Upper lobe of left lung (tissue), 6 donors: ENCODE data around the gene COASY. TPM values are rescaled to one million over a fixed set of nuclear protein-coding genes. Genes with fewer than 3 reads are reported as not detected.

Experiments
- ATAC-seq, 2 donors: fragments of 200-7000 bp; cut with Tn5 transposase; one replicate each; pipeline ENCODE4 v1.9.1; 2022; ENCODE audit warnings: mild to moderate bottlenecking in 2 of 2, moderate library complexity in 2 of 2; ENCODE audit not compliant: low FRiP score in 2 of 2
- DNase-seq, 2 donors: peaks; one replicate each; pipeline ENCODE4 v3.0.0-alpha.2; 2019 to 2020
- H3K27ac ChIP-seq, 4 donors: fragments of 200-600 bp; sonication (generic); one replicate each; pipeline ENCODE4 v1.5.1; 2016 to 2019
- H3K27me3 ChIP-seq, 4 donors: fragments of 200-600 bp; sonication (generic); one replicate each; pipeline ENCODE4 v1.5.1; 2017 to 2019
- H3K36me3 ChIP-seq, 4 donors: fragments of 200-600 bp; sonication (generic); one replicate each; pipeline ENCODE4 v1.5.1; 2016 to 2019
- H3K4me1 ChIP-seq, 4 donors: fragments of 200-600 bp; sonication (generic); one replicate each; pipeline ENCODE4 v1.5.1; 2018 to 2019
- H3K4me3 ChIP-seq, 4 donors: fragments of 200-600 bp; sonication (generic); one replicate each; pipeline ENCODE4 v1.5.1; 2017 to 2019; ENCODE audit warnings: mild to moderate bottlenecking in 2 of 4, moderate library complexity in 1 of 4
- H3K9me3 ChIP-seq, 4 donors: fragments of 200-600 bp; sonication (generic); one replicate each; pipeline ENCODE4 v1.5.1; 2018 to 2019
- EP300 ChIP-seq, 4 donors: sonication (generic); formaldehyde crosslinking; IDR thresholded peaks; one replicate each; pipeline ENCODE4 v1.5.1; 2017; ENCODE audit warnings: antibody characterized with exemption in 4 of 4, control low read depth in 2 of 4
- POLR2A ChIP-seq, 4 donors: fragments of 450-650 bp; IDR thresholded peaks; one replicate each; pipeline ENCODE4 v1.5.1; 2016 to 2017; ENCODE audit warnings: antibody characterized with exemption in 4 of 4, mild to moderate bottlenecking in 2 of 4
- POLR2AphosphoS5 ChIP-seq, 2 donors: sonication (generic); formaldehyde crosslinking; IDR thresholded peaks; one replicate each; pipeline ENCODE4 v1.5.1; 2017; ENCODE audit warnings: antibody characterized with exemption in 2 of 2
- WGBS, 2 donors: methylation state at CpG; one replicate each; pipeline ENCODE4 v1.1.5; 2017 to 2018; 5-methylcytosine and 5-hydroxymethylcytosine counted together
- total RNA-seq, 6 donors: library from RNA; depleted of rRNA in 4 of 6; stranded (reverse); fragments of >200 nt in 4 of 6; gene quantifications; one replicate each; pipeline versions ENCODE4 v1.1.0 to v1.2.1, GENCODE V29; 2016 to 2021
- TF ChIP-seq, protein P1 (sequence below), 6 experiments: fragments of 450-650 bp in 4 of 6; fragments of 200-600 bp in 2 of 6; sonication (generic) in 2 of 6; IDR thresholded peaks; one replicate each; pipeline ENCODE4 v1.5.1; 2016 to 2019; ENCODE audit warnings: antibody characterized with exemption in 6 of 6
- donor health status: DM: no; HTN: no; CAD: no; lungs with moderate emphysema.
- donor health status: DM: no; HTN: yes; CAD: no; lungs with severe emphysema.

COASY gene
- total RNA-seq, 6 donors from 2014 or later: 34.7 to 71.1 (median 51.4) TPM

DNA sequence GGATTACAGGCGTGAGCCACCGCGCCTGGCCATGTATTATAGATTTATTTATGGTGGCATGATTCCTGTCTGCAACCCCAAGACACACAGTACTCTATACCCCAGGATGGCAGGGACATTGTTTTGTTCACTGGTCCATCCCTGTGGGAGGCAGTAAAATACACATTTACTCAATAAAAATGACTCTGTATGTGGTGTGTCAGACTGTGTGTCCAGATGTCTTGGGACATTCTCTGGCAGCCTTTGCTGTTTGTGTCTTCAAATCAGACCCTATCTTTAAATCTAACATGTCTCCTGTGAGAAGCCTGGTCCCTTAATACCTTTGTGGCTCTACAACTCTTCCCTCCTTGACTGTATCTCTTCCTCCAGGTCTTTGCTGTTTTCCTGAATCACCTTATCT lies 1.7 kb upstream of the COASY start:
- Histone ChIP-seq H3K36me3 (peaks cover 0 to 17% (median 11%) of the 10 kb centered on the region in 4 donors), H3K4me3 (no peak overlapping the region), H3K27ac (peak overlapping the region in 1 of 4 donors; percentile 48), H3K27me3 (no peaks in the 10 kb centered on the region), H3K9me3 (no peaks in the 10 kb centered on the region), H3K4me1 (peaks cover 34 to 56% (median 37%) of the 10 kb centered on the region in 4 donors)
- ATAC-seq (no peak), DNase-seq (no peak)
- TF ChIP-seq POLR2AphosphoS5 (IDR thresholded peaks at IDR 0.05): no peak
- TF ChIP-seq, protein P1, sequence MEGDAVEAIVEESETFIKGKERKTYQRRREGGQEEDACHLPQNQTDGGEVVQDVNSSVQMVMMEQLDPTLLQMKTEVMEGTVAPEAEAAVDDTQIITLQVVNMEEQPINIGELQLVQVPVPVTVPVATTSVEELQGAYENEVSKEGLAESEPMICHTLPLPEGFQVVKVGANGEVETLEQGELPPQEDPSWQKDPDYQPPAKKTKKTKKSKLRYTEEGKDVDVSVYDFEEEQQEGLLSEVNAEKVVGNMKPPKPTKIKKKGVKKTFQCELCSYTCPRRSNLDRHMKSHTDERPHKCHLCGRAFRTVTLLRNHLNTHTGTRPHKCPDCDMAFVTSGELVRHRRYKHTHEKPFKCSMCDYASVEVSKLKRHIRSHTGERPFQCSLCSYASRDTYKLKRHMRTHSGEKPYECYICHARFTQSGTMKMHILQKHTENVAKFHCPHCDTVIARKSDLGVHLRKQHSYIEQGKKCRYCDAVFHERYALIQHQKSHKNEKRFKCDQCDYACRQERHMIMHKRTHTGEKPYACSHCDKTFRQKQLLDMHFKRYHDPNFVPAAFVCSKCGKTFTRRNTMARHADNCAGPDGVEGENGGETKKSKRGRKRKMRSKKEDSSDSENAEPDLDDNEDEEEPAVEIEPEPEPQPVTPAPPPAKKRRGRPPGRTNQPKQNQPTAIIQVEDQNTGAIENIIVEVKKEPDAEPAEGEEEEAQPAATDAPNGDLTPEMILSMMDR (IDR thresholded peaks at IDR 0.05): no peak
- no peak for TF ChIP-seq POLR2A (IDR thresholded peaks at IDR 0.05)
- TF ChIP-seq EP300 (IDR thresholded peaks at IDR 0.05): no peak
- WGBS, 2 donors: 82 to 90% methylated on average over 3 of the region's 3 CpGs

DNA sequence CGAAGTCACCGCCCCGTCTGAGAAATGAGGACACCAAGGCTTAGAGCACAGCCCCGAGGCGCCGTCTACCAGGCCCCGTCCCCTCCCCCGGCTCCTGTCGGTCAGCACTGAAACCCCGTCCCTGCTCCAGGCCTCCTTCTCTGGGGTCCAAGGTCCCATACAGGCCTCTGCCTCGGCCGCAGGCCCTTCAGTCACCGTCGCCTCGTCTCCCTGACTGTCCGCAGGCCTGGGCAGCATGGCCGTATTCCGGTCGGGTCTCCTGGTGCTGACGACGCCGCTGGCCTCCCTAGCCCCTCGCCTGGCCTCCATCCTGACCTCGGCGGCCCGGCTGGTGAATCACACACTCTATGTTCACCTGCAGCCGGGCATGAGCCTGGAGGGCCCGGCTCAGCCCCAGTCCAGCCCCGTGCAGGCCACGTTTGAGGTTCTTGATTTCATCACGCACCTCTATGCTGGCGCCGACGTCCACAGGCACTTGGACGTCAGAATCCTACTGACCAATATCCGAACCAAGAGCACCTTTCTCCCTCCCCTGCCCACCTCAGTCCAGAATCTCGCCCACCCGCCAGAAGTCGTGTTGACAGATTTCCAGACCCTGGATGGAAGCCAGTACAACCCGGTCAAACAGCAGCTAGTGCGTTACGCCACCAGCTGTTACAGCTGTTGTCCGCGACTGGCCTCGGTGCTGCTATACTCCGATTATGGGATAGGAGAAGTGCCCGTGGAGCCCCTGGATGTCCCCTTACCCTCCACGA lies 617 bp downstream of the COASY start:
- Histone ChIP-seq H3K36me3 (peaks cover 0 to 26% (median 20%) of the 10 kb centered on the region in 4 donors), H3K9me3 (no peaks in the 10 kb centered on the region), H3K27ac (peak overlapping the region; percentile 85 to 90 (median 88)), H3K4me3 (peak overlapping the region; percentile 65 to 97 (median 74)), H3K4me1 (peaks cover 39 to 65% (median 43%) of the 10 kb centered on the region in 4 donors), H3K27me3 (no peaks in the 10 kb centered on the region)
- 1 to 11% methylated on average over 20 to 47 of the region's 48 CpGs for WGBS, 2 donors
- peak; percentile 1 to 2 for ATAC-seq
- peak; percentile 45 to 75 for DNase-seq
- no peak for TF ChIP-seq EP300 (IDR thresholded peaks at IDR 0.05)
- TF ChIP-seq POLR2A (IDR thresholded peaks at IDR 0.05): no peak
- TF ChIP-seq, protein P1 (IDR thresholded peaks at IDR 0.05): no peak
- no peak for TF ChIP-seq POLR2AphosphoS5 (IDR thresholded peaks at IDR 0.05)

DNA sequence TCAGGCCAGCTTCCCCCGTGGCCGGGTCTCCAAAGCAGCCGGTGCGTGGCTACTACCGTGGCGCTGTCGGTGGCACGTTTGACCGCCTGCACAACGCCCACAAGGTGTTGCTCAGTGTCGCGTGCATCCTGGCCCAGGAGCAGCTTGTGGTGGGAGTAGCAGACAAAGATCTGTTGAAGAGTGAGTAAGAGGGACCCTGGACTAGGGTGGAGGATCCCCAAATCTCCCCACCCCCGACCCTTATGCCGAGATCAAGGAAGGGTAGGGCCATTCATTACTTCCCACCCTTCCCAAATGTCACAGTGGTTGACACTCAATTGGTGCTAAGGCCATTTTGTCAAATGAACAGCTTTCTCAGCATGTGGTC lies 1.2 kb downstream of the COASY start:
- DNase-seq (no peak), ATAC-seq (no peak)
- Histone ChIP-seq H3K27ac (peak overlapping the region; percentile 85 to 90 (median 88)), H3K36me3 (peaks cover 0 to 26% (median 20%) of the 10 kb centered on the region in 4 donors), H3K4me1 (peaks cover 45 to 71% (median 49%) of the 10 kb centered on the region in 4 donors), H3K4me3 (peak overlapping the region; percentile 65 to 97 (median 74)), H3K27me3 (no peaks in the 10 kb centered on the region), H3K9me3 (no peaks in the 10 kb centered on the region)
- 75 to 92% methylated on average over 2 to 14 of the region's 14 CpGs for WGBS, 2 donors
- TF ChIP-seq, protein P1 (IDR thresholded peaks at IDR 0.05): no peak
- TF ChIP-seq POLR2AphosphoS5 (IDR thresholded peaks at IDR 0.05): no peak
- TF ChIP-seq POLR2A (IDR thresholded peaks at IDR 0.05): no peak
- TF ChIP-seq EP300 (IDR thresholded peaks at IDR 0.05): no peak

DNA sequence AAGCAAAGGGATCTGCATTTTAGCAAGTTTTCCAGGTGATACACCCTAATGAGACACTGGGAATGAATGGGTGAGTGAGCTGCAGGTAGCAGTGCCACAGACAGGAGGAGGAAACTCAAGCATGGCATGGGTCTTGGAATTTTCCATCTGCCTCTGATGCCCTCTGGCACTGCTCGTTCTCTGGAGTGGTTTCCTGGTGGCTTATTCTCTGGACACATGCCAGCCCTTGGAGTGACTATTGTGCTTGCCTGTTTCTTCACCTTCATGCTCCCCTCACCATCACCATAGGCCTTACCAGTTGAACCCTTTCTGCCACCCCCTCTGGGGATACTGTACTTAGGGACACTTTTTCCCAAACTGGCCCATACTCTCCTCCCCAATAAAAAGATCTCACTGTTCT lies 1.6 kb downstream of the COASY start:
- TF ChIP-seq POLR2A (IDR thresholded peaks at IDR 0.05): no peak
- no peak for TF ChIP-seq EP300 (IDR thresholded peaks at IDR 0.05)
- TF ChIP-seq, protein P1 (IDR thresholded peaks at IDR 0.05): peak in 1 of 6 experiments; percentile 16
- no peak for TF ChIP-seq POLR2AphosphoS5 (IDR thresholded peaks at IDR 0.05)
- Histone ChIP-seq H3K4me3 (peak overlapping the region in 2 of 4 donors; percentile 65 to 69), H3K27me3 (no peaks in the 10 kb centered on the region), H3K4me1 (peaks cover 49 to 75% (median 53%) of the 10 kb centered on the region in 4 donors), H3K9me3 (no peaks in the 10 kb centered on the region), H3K36me3 (peaks cover 0 to 30% (median 22%) of the 10 kb centered on the region in 4 donors), H3K27ac (peak overlapping the region; percentile 85 to 96 (median 88))
- ATAC-seq: no peak
- peak in 1 of 2 donors; percentile 73 for DNase-seq
- 22 to 24% methylated on average over 1 of the region's 1 CpG for WGBS, 2 donors
